CMK (cell line): ENCODE results near the gene ZNF22.
"Not testable (repeated sequence)": the region's sequence is repeated elsewhere in the genome, so short reads cannot be mapped to it uniquely, and the experiment has no call there.

Experiments used
- DNase-seq: peaks from one replicate; pipeline ENCODE4 v3.0.0-alpha.2; 2010; ENCODE audit warnings: low read depth

ZNF22 gene

DNA sequence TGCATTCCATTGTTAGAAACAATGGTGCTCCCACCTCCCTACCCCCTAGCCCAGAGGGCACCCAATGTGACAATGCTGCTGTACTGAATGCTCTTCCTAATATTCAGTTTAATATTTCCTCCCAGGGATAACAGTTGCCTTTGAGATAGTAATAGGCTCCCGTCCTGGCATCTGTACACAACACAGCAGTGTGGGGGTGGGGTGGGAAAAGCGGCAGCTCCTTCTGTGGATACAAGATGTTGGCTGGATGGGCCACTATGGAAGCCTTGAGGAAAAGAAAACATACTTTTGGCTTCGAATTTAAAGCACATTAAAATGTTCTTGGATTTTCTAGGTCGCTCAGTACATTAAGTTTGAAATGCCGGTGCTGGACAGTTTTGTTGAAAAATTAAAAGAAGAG lies 9.2 kb upstream of the ZNF22 start:
- no peak for DNase-seq

DNA sequence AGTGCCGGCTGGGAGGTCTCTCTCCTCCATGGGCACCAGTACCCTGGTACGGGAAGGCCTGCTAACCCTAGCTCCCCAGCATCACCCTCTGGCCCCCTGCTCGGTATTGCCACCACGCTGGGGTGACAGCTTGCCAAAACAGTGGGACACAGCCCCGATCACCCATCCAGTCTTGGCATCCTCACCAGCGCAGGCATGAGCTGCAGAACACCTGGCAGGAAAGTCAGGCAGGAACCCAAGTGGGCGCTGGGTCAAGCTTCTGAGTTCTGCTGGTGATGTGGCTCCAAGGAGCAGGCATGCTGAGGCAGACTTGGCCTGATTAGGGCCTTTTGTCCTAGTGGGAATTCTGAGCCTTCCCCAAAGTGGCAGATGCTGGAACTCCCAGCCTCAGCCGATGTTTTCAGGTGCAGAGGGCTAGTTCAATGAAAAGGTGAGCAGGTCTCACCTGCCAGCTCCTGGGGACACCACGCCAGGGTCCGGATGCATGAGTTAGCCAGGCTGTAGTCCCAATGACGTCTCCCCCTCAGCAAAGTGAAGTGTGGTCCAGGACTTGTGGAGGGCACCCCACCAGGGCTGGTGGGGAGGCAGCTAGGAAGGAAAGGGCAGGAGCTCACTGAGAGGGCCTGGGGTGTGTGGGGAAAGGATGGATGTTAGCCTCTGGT lies 8.5 kb upstream of the ZNF22 start:
- no peak for DNase-seq

DNA sequence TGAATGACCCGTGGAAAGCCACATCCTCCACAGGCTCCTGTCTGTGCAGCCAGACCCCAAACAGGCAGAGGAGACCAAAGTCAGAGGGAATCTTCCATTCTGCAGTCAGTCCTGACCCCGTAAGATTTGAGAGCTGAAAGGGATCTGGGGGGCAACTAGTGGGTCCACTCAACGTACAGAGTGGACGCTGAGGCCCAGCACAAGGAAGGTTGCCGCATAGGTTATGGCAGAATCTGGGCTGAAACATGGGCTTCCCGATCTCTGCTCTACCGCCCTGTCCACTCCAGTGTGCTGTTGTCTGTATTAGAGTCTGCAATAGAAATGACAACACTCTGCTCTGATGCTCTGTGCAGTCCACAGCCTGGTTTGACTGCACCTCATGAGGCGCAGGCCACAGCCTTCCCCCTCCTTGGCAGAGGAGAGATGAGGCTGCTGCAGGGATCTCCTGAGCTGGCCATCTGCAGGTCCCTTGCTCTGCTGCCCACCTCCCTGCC lies 7.9 kb upstream of the ZNF22 start:
- DNase-seq = no peak

DNA sequence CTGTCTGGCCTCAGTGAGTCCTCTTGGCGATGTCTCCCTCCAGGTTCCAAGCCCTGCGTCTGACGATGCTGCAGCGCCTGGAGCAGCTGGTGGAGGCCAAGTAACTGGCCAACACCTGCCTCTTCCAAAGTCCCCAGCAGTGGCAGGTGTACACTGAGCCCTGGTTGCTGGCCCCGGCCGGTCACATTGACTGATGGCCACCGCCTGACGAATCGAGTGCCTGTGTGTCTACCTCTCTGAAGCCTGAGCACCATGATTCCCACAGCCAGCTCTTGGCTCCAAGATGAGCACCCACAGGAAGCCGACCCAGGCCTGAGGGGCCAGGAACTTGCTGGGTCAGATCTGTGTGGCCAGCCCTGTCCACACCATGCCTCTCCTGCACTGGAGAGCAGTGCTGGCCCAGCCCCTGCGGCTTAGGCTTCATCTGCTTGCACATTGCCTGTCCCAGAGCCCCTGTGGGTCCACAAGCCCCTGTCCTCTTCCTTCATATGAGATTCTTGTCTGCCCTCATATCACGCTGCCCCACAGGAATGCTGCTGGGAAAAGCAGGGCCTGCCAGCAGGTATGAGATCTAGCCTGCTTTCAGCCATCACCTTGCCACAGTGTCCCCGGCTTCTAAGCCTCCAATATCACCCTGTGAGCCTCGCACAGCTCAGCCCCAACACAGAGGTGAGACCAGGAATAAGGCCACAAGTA lies 7.3 kb upstream of the ZNF22 start:
- DNase-seq = no peak

DNA sequence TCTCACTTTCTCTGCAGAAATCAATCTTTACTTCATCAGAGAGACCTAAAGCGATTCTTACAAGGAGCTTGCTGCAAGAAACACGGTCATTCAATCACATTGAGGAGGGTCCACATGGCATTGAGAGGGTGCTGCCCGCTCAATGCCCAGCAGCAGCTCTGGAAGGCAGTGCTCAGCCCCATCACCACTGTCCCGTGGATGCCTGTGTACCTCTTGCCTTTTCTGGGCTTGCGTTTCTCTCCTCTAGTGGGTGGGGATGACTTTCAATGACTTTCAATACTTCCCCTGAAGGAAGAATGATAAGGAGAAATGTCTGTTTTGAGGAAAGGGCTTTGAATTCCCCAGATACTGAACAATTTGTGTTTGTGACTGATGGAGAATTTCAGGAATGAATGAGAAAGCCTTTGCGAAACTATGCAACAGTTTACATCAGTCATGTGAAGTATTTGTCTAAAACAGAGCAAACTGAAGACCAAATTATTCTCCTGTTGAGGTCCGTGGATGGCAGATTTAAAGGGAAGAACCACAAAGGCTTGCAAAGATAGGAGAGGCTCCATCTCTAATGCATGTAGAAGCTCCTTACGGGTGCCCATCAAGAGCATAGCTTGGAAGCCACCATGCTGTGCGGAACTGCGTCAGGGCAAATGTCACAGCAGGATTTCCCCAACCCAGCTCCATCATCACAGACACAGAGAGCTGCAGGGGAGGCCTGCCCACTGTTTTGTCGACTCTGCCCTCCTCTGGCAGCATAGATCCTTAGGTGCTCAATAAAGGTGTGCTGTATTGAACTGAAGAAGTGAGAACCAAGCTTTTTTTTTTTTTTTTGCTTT lies 6.6 kb upstream of the ZNF22 start:
- DNase-seq = no peak

DNA sequence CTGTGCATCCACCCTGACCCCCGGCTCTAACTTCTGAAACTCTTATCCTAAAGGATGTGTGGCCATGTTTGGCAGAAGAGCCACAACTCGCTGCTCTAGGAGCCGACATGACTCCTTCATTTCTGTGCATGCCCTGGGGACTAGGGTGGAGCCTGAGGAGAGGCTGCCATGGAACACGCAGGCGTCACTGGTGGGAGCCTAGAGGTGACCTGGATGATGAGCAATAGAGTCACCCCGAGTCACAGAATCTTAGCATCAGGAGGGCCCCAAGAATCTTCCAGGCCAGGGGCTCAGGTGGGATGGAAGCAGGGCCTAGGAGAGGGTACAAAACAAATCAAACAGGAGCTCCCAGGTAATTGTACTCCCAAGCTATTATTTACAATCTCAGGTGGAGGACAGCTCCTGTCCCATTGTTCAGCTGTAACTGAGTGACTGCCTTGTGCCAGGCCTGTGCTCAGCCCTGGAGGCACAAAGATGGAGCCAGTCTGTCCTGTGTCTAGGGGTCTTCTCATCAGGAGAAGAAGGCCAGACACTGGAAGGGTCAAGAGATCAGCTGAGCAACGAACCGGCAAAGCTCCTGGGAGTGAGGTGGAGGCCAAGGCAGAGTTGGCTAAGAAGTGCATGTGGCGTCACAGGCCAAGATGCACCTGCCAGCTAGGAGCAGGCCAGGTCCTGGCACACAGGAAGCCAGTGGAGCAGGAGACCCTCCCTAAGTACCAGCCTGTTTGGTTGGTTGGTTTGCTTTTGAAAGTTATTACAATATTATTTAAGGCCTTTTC lies 5.8 kb upstream of the ZNF22 start:
- no peak for DNase-seq

DNA sequence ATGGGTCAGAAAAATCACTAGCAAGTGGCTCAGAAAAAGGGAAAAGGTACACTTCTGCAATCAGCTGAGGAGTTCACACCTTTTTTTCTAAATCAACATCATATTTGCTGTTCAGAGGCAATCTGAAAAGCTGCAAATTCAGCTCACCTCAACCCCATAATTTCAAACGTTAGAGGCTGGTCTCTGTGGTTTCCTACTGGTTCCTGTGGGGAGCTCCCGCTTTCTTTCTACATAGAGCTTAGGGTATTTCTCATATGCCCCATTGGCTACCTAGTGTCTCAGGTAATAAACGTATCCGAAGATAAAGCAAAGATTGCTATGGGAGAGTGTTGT lies 5.2 kb upstream of the ZNF22 start:
- no peak for DNase-seq

DNA sequence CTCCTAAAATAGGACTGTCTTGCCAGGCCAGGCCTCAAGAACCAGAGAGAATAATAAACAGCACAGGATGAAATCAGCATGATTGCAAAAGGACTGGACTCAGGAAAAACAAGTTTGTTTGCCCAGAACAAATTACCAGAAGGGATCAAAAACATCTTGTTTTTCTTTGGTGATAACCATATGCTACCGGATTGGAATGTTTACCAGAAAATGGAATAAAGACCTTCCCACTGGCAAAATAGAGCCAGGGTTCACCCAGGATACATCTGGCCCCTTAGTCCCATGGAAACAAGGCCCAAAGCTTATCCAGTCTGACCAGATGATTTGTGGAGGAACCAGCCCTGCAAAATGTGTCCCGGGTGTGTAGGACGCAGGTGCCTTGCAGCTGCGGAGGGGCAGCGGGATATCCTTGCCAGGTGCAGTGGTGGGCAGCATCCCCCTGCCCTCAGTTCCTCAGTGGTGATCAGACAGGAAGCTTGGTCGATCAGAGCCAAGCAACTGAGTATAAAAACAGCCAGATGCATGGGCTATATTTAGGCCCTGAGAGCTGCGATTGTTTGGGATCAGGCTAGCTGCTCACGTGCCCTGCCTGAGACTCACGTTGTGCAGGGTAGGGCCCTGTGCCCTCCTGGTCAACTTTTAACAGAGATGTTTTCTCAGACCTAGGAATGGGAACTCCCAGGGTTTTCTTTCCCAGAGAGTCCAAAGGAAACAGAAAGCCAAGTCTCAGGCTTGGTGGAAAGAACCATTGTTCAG lies 4.6 kb upstream of the ZNF22 start:
- no peak for DNase-seq

DNA sequence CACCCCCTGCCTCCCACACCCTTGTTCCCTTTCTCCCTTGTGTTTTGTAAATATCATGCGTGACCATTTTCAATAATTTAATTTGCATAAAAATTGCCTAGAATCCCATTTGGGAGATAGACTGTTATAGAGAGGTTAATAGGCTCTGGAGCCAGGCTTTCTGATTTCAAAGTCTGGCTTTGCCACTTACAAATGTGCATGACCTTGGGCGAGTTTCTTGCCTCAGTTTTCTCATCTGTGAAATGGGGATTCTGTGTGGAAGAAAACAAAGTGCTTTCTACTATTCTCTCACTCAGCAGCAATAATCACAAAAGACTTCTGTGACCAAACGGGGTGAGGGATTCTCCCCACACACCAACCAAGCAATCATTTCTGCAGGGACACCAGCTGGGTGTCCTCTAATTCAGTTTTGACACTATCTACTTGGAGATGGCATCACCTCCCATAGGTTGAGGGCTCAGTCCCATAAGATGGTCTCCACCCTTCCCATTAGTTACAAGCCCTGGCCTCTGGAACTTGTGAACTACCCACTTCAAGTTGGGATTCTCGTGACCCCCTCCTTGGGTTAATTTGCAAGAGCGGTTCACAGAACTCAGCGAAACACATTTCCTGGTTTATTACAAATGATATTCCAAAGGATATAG lies 3.5 kb upstream of the ZNF22 start:
- no peak for DNase-seq

DNA sequence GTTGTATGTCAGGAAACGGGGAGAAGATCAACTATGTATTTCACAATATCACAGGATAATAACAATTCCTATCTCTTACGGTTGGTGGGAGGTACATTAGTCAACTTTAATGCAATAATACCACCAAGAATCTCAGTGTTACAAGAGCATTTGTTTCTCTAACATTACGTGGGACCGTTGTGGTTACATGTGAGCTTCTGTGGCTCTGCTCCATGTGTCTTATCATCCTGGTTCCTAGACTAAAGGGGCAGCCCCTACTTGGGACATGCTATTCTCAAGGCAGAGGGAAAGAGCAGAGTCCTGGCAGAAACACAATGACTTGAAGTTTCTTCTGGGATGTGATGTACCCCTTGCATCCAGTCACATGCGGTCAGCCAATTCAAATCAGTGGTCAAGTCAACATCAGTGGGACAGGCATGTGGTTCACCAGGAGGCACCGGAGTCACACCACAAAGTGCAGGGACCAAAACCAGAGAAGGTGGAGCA lies 2.5 kb upstream of the ZNF22 start:
- DNase-seq = no peak

DNA sequence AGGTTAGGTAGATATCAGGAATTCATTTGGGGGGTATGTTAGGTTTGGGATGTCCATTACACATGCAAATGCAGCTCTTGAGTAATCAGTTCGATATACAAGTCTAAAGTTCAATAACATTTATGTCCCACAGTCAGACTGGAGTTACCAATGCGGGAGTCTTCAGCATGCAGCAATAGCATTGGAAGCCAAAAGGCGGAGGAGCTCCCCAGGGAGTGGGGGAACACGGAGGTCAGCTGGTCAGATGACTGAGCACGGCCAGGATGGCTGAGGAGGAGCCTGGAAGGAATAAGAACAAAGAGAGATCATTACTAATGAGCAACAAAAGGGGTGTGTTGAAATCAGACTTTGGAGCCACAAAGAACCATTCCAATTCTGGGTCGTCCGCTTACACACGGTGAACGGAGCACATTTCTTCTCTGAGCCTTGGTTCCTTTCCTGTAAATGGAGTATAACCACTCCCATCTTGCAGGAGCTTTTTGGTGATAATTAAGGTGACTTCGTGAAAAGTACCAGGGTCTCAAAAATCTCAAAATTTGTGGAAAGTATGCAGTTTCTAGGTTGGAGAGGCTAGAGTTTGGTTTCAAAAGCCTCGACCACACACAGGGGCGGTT lies 478 bp upstream of the ZNF22 start:
- no peak for DNase-seq

DNA sequence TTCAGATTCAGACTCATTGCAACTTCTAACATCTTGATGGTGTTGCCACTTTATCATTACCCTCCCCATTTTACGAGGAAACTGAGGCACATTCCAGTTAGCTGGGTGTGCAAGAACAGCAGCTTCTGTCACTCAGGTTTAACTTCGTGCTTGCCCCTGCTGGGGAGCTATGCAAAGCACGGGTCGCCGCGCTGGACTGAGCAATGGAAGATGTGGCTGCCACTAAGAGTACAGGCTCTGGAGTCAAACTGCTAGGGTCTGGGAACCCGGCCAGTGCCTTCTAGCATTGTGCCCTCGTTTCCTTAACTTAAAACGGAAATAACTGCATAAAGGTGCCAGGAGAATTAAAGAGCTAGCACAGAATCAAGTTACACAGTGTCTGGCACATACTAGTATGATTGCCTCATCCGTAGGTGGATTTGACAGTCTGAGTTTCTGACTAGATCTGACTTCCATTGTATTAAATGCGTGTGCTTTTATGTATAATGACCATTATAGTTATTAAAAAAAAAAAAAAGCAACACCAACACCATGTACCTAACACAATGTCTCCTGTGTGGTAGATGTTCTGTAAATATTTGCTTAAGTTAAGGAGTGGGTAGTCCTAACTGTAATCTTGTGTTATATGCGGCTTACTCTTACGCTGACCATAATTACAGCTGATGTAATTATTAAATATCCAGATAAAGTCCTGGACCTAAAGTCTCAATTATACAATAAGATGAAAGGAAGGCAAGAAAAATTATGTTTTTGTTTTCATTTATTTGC lies 842 bp downstream of the ZNF22 start:
- DNase-seq = no peak

DNA sequence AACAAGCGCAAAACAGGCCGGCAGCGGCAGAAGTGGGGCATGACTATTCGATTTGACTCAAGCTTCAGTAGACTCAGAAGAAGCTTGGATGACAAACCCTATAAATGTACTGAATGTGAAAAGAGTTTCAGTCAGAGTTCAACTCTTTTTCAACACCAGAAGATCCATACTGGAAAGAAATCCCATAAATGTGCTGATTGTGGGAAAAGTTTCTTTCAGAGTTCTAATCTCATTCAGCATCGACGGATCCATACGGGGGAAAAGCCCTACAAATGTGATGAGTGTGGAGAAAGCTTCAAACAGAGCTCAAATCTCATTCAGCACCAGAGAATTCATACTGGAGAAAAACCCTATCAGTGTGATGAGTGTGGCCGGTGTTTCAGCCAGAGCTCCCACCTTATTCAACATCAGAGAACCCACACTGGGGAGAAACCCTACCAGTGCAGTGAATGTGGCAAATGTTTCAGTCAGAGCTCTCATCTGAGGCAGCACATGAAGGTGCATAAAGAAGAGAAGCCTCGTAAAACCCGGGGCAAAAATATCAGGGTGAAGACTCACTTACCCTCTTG lies 2.8 kb downstream of the ZNF22 start:
- no peak for DNase-seq

DNA sequence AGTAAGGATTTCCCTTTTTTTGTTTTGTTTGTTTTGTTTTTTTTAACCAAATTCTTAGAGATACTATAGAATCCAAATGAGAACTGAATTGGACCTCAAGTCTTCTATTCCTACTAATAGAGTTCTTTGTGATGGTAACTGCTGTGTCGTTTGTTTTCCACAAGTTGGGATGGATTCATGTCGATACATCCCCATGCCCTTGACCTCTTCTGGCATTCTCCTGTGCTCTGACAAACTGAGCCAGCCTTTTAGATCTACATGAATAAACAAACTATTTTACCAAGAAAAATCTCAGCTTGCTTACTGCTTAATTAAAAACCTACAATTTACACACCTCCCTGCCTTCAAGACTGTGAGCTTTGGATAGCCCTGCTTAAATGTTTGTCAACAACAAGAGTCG lies 3.9 kb downstream of the ZNF22 start:
- no peak for DNase-seq

DNA sequence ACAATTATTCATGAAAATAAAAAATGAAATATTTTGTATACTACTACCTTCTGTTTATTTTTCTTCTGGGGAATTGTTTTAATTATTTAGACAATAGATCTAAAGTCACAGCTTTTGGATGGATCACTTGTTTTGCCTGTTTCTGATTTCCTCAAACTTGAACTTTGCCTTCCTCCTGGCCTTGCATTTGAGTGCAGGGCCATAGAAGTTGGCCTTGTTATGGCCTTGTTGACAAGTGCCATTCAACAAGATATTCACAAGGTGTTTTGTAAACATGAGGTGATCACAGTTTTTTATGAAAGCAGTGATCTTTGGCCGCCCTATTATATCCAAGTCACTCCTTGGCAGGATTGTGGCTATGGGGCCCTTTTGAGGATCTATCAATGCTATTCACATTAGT lies 4.6 kb downstream of the ZNF22 start:
- no peak for DNase-seq

DNA sequence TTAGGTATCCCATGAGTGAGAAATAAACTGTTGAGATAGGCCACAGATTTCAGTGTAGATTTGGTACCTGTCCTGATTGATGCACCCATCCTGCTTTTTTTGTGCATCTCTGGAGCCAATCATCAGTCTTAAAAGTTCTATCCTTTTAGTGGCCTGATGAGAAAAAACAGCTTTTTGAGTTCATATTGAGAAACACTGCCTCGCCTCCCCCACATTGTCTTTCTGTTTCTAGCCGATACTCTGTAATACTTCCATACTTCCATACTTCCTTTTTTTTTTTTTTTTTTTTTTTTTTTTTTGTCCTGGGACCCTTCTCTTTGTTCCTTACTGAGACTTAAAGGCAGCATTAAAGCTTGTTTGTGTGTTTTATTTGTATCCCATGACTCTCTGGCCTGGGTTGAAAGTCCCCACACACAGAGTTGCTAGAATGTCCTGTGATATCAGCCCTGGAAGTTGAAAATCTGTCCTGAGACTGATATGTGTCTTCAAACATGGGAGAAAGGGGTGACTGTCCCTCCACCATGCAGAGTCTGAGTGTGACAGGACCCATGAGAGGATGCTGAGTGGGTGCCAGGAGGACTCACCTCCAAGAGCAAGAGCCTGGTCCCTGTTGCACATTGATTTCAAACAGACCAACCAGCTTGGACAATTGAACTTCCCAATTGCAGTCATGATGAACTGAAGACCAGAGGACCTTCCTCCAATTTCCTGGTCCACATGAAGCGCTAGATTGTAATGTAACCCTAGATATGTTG lies 5.7 kb downstream of the ZNF22 start:
- no peak for DNase-seq

DNA sequence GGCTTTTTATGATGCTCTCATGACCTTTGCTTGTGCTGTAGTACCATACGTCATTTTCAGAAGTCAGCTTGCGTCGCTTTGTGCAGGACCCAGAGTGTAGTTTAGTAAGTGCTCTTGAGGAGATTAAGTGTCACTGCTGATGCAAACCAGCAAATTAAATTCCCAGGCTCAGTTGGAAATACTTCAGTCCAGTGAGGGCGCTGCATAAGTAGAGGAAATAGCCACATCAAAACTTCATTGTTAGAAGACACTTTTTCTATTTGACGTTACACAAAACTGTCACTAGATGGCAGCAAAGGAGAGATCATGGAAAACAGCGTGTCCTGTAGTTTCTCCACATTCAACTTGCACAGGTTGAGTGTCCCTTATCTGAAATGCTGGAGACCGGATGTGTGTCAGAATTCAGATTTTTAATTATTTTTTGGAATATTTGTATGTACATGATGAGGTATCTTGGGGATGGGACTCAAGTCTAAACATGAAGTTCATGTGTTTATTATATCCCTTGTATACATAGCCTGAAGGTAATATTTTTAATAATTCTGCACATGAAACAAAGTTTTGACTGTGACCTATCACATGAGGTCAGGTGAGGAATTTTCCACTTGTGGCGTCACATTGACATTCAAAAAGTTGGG lies 7.9 kb downstream of the ZNF22 start:
- DNase-seq = peak; percentile 72

DNA sequence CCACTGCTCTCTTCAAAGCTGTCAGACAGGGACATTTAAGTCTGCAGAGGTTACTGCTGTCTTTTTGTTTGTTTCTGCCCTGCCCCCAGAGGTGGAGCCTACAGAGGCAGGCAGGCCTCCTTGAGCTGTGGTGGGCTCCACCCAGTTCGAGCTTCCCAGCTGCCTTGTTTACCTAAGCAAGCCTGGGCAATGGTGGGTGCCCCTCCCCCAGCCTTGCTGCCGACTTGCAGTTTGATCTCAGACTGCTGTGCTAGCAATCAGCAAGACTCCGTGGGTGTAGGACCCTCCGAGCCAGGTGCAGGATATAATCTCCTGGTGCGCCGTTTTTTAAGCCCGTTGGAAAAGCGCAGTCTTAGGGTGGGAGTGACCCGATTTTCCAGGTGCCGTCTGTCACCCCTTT lies 13.8 kb downstream of the ZNF22 start:
- DNase-seq = not testable (repeated sequence)
